MCF 10A (cell line): ENCODE results near the gene PACSIN1. TPM values are rescaled to one million over a fixed set of nuclear protein-coding genes. Genes with fewer than 3 reads are reported as not detected.

Source experiments
- BruUV-seq: library from RNA; stranded (reverse); fragments of 400-500 nt; replicated peaks from 2 replicates; lab custom pipeline; 2021; lab: Mats Ljungman, UMichigan
- CTCF ChIA-PET: fragments of 300-600 bp; sonication (Branson Sonifier 250); formaldehyde crosslinking; extraction: SDS; loops from one replicate; lab custom pipeline; 2021; ENCODE audit warnings: antibody characterized with exemption, inconsistent platforms; lab: Yijun Ruan, JAX
- POLR2A ChIA-PET: fragments of 300-600, 350-650 bp; sonication (Branson Sonifier 250); formaldehyde crosslinking; extraction: SDS; loops from one replicate; lab custom pipeline; 2020; ENCODE audit warnings: antibody characterized with exemption, inconsistent platforms; lab: Yijun Ruan, JAX
- DNase-seq: peaks from one replicate; pipeline ENCODE4 v3.0.0-alpha.2; 2018; ENCODE audit not compliant: unreplicated experiment
- H3K27ac Mint-ChIP-seq: one replicate; pipeline ENCODE4 v1.8.0; 2022; ENCODE audit warnings: mild to moderate bottlenecking, low read depth, mixed read lengths; ENCODE audit not compliant: unreplicated experiment
- H3K27me3 Mint-ChIP-seq: one replicate; pipeline ENCODE4 v1.8.0; 2022; ENCODE audit warnings: mixed read lengths; ENCODE audit not compliant: insufficient read depth, unreplicated experiment
- H3K36me3 Mint-ChIP-seq: one replicate; pipeline ENCODE4 v1.8.0; 2022; ENCODE audit warnings: mild to moderate bottlenecking, moderate library complexity, mixed read lengths; ENCODE audit not compliant: insufficient read depth, unreplicated experiment
- H3K4me1 Mint-ChIP-seq: one replicate; pipeline ENCODE4 v1.8.0; 2022; ENCODE audit warnings: mixed read lengths; ENCODE audit not compliant: insufficient read depth, unreplicated experiment
- H3K4me3 Mint-ChIP-seq: one replicate; pipeline ENCODE4 v1.8.0; 2022; ENCODE audit warnings: mild to moderate bottlenecking, moderate library complexity, mixed read lengths; ENCODE audit not compliant: unreplicated experiment
- H3K9me3 Mint-ChIP-seq: one replicate; pipeline ENCODE4 v1.8.0; 2022; ENCODE audit warnings: mixed read lengths; ENCODE audit not compliant: unreplicated experiment
- CTCF ChIP-seq: fragments of 200-600 bp; IDR thresholded peaks from one replicate; pipeline ENCODE4 v1.8.0; 2022; ENCODE audit warnings: antibody characterized with exemption, mild to moderate bottlenecking; ENCODE audit not compliant: unreplicated experiment
- intact Hi-C: fragments of 100-400 bp; cut with micrococcal nuclease; formaldehyde crosslinking; loops from 2 replicates; pipeline ENCODE4 v1.14.1; 2022
- total RNA-seq: library from RNA; stranded (reverse); gene quantifications from 2 replicates; pipeline ENCODE4 v1.2.3, GENCODE V29; 2022

Gene PACSIN1
- total RNA-seq, 1 experiment from 2014 or later, result not detected

GRCh38 chr6:34547701-34548644 lies 82.1 kb downstream of the PACSIN1 start:
- Mint-ChIP-seq H3K9me3 (no peaks in the 10 kb centered on the region), H3K27ac (no peak overlapping the region), H3K4me3 (no peak overlapping the region), H3K27me3 (no peaks in the 10 kb centered on the region), H3K4me1 (peaks cover 13% of the 10 kb centered on the region), H3K36me3 (no peaks in the 10 kb centered on the region)
- DNase-seq, result no peak
- POLR2A ChIA-PET, result interaction anchor here (0.6 to 1.5 kb wide), 2 partner anchors 11 to 23 kb away, joined by 3 to 4 read pairs; no protein-coding TSS in a partner anchor
- TF ChIP-seq CTCF, result no peak
- CTCF ChIA-PET, result interaction anchor here (0.6 kb wide), 2 partner anchors 61 to 384 kb away, joined by 3 to 4 read pairs; no protein-coding TSS in a partner anchor
- no TSS peak for BruUV-seq
- intact Hi-C loops, result no loop called here

- BruUV-seq, result no TSS peak
- TF ChIP-seq CTCF, result no peak
- Mint-ChIP-seq H3K36me3 (no peaks in the 10 kb centered on the region), H3K4me3 (no peak overlapping the region), H3K4me1 (peaks cover 11% of the 10 kb centered on the region), H3K9me3 (no peaks in the 10 kb centered on the region), H3K27me3 (no peaks in the 10 kb centered on the region), H3K27ac (peak overlapping the region; percentile 31)
- intact Hi-C loops, result no loop called here
- ChIA-PET POLR2A (interaction anchor here (1.5 kb wide), 1 partner anchor 9 kb away, joined by 4 read pairs; no protein-coding TSS in a partner anchor), CTCF (no interaction called here)
- DNase-seq, result no peak
These were observed 83.3 kb downstream of the PACSIN1 start for GRCh38 chr6:34549026-34549803.

- intact Hi-C loops, result no loop called here
- Mint-ChIP-seq H3K4me3 (no peak overlapping the region), H3K27me3 (no peaks in the 10 kb centered on the region), H3K36me3 (no peaks in the 10 kb centered on the region), H3K9me3 (no peaks in the 10 kb centered on the region), H3K4me1 (peaks cover 11% of the 10 kb centered on the region), H3K27ac (peak overlapping the region; percentile 31)
- POLR2A ChIA-PET, result interaction anchor here (1.5 kb wide), 1 partner anchor 9 kb away, joined by 4 read pairs; no protein-coding TSS in a partner anchor
- TF ChIP-seq CTCF, result no peak
- CTCF ChIA-PET, result no interaction called here
- DNase-seq, result no peak
- BruUV-seq, result no TSS peak
These were observed 83.9 kb downstream of the PACSIN1 start for GRCh38 chr6:34549804-34550202.

- Mint-ChIP-seq H3K27ac (no peak overlapping the region), H3K9me3 (no peaks in the 10 kb centered on the region), H3K36me3 (no peaks in the 10 kb centered on the region), H3K4me1 (peaks cover 11% of the 10 kb centered on the region), H3K4me3 (no peak overlapping the region), H3K27me3 (no peaks in the 10 kb centered on the region)
- no peak for TF ChIP-seq CTCF
- ChIA-PET CTCF (no interaction called here), POLR2A (no interaction called here)
- no TSS peak for BruUV-seq
- intact Hi-C loops, result no loop called here
- DNase-seq, result no peak
These were observed 85.8 kb downstream of the PACSIN1 start for GRCh38 chr6:34551720-34552119.
